ENCODE measurements around the gene SBSN. TPM values are rescaled to one million over a fixed set of nuclear protein-coding genes. Genes with fewer than 3 reads are reported as not detected.

Gene SBSN
- total RNA-seq, 4 donors from 2014 or later: 1,839 to 3,070 (median 2,379) TPM

DNA sequence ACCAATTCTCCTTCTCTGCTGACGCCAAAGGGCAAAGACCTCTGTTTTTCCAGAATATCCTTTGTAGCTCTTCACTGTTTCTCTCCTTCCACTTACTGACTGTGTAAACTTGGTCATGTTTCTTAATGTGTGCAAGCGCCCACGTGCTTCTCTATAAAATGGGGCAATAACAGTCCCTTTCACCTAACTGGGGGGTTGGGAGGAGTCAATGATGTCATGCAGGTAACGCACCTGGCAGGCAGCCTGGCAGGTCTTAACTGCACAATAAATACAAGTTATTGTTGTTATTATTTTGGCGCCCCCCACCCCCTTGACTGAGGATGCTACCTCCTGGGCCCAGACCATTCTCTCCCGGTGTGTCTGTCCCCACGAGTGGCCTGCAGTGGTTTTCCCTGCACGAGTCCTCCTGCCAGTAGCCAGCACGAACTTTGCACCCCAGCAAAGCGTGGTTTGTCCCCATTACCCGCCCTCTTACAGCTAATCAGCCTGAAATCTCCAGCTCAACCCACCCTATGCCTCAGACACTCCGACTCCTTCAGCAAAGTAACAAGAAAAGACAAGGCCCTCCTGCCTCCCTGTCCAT lies 5.3 kb downstream of the SBSN start:
- TF ChIP-seq POLR2A (IDR thresholded peaks at IDR 0.05): no peak
- intact Hi-C loops (cut with DNase I; ENCODE audit: low total_unique reads): no loop called here
- H3K4me3 ChIP-seq (ENCODE audit: low read depth, poor library complexity, severe bottlenecking): no peak overlapping the region
- no peak for DNase-seq (ENCODE audit: low spot score in 2 of 2)
- 83 to 84% methylated on average over 12 of the region's 12 CpGs for WGBS, 2 donors

DNA sequence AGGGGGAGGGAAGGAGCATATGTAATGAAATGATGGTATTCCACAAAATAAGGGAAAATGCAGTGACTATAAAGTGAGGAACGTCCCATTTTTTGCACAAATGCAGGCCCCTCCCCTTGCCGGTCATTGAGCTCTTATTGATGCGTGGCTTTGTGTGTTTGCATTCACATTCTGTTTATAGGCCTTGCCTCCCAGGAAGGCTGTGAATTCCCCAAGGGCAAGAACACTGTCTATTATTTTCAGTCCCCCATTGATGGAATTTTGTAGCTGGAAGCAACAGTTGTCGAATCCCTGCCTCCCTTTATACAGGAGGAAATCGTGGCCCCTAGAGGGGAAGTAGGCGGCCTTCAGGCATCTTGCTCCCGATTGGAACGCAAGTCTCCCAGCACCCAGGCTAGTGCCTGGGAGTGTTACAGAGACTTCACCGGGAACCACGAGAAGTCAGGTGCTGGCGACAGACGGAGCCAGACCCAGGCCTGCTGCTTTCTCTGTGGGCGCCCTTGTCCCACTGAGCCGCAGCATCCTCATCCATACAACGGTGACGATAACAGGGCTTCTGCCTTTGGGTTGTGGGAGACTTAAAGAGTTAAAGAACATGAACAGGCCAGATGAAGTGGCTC lies 6.9 kb downstream of the SBSN start:
- TF ChIP-seq, protein P1, sequence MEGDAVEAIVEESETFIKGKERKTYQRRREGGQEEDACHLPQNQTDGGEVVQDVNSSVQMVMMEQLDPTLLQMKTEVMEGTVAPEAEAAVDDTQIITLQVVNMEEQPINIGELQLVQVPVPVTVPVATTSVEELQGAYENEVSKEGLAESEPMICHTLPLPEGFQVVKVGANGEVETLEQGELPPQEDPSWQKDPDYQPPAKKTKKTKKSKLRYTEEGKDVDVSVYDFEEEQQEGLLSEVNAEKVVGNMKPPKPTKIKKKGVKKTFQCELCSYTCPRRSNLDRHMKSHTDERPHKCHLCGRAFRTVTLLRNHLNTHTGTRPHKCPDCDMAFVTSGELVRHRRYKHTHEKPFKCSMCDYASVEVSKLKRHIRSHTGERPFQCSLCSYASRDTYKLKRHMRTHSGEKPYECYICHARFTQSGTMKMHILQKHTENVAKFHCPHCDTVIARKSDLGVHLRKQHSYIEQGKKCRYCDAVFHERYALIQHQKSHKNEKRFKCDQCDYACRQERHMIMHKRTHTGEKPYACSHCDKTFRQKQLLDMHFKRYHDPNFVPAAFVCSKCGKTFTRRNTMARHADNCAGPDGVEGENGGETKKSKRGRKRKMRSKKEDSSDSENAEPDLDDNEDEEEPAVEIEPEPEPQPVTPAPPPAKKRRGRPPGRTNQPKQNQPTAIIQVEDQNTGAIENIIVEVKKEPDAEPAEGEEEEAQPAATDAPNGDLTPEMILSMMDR (IDR thresholded peaks at IDR 0.05): no peak
- TF ChIP-seq POLR2A (IDR thresholded peaks at IDR 0.05): no peak
- WGBS, 2 donors: 75 to 80% methylated on average over 16 of the region's 16 CpGs
- intact Hi-C loops (cut with DNase I; ENCODE audit: low total_unique reads): no loop called here
- no peak overlapping the region for H3K4me3 ChIP-seq (ENCODE audit: low read depth, poor library complexity, severe bottlenecking)
- no peak for DNase-seq (ENCODE audit: low spot score in 2 of 2)

DNA sequence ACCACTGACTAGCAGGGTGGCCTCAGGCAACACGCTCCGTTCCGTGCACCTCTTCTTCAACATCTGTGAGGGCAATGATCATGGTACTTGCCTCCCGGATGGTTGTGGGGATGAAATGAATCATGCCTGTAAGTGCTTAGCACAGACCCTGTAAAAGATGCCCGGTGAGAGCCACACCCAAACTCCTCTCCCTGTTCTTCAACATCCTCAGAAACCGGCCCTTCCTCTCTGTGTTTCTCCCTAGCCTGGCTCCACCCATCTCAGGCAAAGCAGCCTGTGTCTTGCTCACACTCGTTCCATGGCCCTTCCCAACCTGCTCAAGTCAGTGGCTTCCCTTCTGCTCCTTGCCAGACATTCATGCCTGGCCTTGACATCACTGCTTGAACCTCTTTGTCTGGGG lies 8.8 kb downstream of the SBSN start:
- no peak for TF ChIP-seq POLR2A (IDR thresholded peaks at IDR 0.05)
- TF ChIP-seq, protein P1 (IDR thresholded peaks at IDR 0.05): no peak
- 19 to 31% methylated on average over 7 of the region's 7 CpGs for WGBS, 2 donors
- H3K4me3 ChIP-seq (ENCODE audit: low read depth, poor library complexity, severe bottlenecking): no peak overlapping the region
- no peak for DNase-seq (ENCODE audit: low spot score in 2 of 2)
- intact Hi-C loops (cut with DNase I; ENCODE audit: low total_unique reads): no loop called here

DNA sequence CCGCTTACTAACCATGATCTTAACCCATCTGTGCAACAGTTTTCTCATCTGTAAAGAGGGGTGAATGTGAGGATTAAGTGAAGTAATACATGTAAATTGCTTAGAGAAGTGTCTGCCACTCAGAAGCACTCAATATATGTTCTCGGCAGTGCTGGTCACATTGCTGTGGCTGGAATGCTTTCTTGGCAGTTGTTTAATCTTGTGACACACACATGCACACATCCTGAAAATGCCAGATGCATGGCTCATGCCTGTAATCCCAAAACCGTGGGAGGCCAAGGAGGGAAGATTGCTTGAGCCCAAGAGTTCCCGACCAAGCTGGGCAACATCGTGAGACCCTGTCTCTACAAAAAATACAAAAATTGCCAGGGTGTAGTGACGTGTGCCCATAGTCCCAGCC lies 9.8 kb downstream of the SBSN start:
- no peak for DNase-seq (ENCODE audit: low spot score in 2 of 2)
- intact Hi-C loops (cut with DNase I; ENCODE audit: low total_unique reads): no loop called here
- TF ChIP-seq POLR2A (IDR thresholded peaks at IDR 0.05): no peak
- TF ChIP-seq, protein P1 (IDR thresholded peaks at IDR 0.05): no peak
- WGBS, 2 donors: 39 to 57% methylated on average over 6 of the region's 6 CpGs
- no peak overlapping the region for H3K4me3 ChIP-seq (ENCODE audit: low read depth, poor library complexity, severe bottlenecking)

DNA sequence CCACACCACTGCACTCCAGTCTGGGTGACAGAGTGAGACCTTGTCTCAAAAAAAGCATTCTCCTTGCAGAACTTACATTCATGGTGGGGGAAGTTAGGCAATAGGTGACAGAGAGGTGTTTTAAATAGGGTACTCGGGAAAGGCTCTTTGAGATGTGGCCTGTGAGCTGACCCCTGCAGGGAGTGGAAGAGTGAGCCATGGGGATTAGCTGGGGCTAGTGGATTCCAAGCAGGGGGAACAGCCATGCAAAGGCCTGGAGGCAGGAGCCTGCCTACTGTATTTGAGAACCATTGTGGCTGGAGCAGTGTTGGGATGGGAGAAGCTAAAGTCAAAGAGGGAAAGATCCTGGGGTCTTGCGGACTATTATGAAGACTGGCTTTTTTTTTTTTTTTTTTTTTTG lies 10.8 kb downstream of the SBSN start:
- intact Hi-C loops (cut with DNase I; ENCODE audit: low total_unique reads): no loop called here
- H3K4me3 ChIP-seq (ENCODE audit: low read depth, poor library complexity, severe bottlenecking): no peak overlapping the region
- no peak for DNase-seq (ENCODE audit: low spot score in 2 of 2)
- WGBS, 2 donors: 92 to 96% methylated on average over 2 of the region's 2 CpGs
- TF ChIP-seq, protein P1 (IDR thresholded peaks at IDR 0.05): no peak
- TF ChIP-seq POLR2A (IDR thresholded peaks at IDR 0.05): no peak

DNA sequence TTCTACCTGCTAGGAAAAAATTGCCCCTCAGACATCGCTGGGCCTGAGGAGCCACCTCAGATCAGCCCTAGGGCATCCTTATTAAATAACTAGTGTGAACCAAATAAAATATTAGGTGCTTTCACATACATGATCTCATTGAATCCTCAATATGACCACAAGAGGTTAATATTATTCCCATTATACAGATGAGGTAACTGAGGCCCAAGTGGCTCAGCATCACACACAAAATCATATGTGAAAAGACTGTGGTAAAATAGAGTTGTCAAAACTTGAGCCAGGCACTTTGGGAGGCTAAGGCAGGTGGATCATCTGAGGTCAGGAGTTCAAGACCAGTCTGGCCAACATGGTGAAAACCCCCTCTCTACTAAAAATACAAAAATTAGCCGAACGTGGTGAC lies 11.8 kb downstream of the SBSN start:
- TF ChIP-seq POLR2A (IDR thresholded peaks at IDR 0.05): no peak
- TF ChIP-seq, protein P1 (IDR thresholded peaks at IDR 0.05): no peak
- intact Hi-C loops (cut with DNase I; ENCODE audit: low total_unique reads): no loop called here
- 88 to 90% methylated on average over 3 of the region's 3 CpGs for WGBS, 2 donors
- DNase-seq (ENCODE audit: low spot score in 2 of 2): no peak
- H3K4me3 ChIP-seq (ENCODE audit: low read depth, poor library complexity, severe bottlenecking): no peak overlapping the region

Data from lower leg skin (tissue), 4 donors.